Stimulated activated naive B cell treated with anti-CD40 and anti-IgM and Interleukin-4, amounts not matched to agents 10 μg/mL and 1 μg/mL and 100 μg/mL, for 72 hours (primary cell): ENCODE data around the gene NFIC.
"Not testable (repeated sequence)": the region's sequence is repeated elsewhere in the genome, so short reads cannot be mapped to it uniquely, and the experiment has no call there.

Experiments used
- ATAC-seq, 2 donors: fragments of 150-1000 bp; cut with Tn5 transposase; replicated peaks; 2 replicates each; pipeline ENCODE4 v1.10.0; 2021; ENCODE audit warnings: moderate library complexity in 1 of 2
- DNase-seq: peaks from one replicate; pipeline ENCODE4 v3.0.0; 2021
- H3K27ac Mint-ChIP-seq: one replicate; pipeline ENCODE4 v1.8.0; 2022; ENCODE audit warnings: mild to moderate bottlenecking, mixed read lengths
- H3K27me3 Mint-ChIP-seq, 2 donors: one replicate each; pipeline ENCODE4 v1.8.0; 2022; ENCODE audit warnings: mixed read lengths in 2 of 2
- H3K36me3 Mint-ChIP-seq, 2 donors: one replicate each; pipeline ENCODE4 v1.8.0; 2022; ENCODE audit warnings: mixed read lengths in 2 of 2, mild to moderate bottlenecking in 1 of 2
- H3K4me1 Mint-ChIP-seq, 2 donors: one replicate each; pipeline ENCODE4 v1.8.0; 2022; ENCODE audit warnings: mixed read lengths in 2 of 2, mild to moderate bottlenecking in 1 of 2
- H3K4me3 Mint-ChIP-seq, 2 donors: one replicate each; pipeline ENCODE4 v1.8.0; 2022; ENCODE audit warnings: mild to moderate bottlenecking in 2 of 2, mixed read lengths in 2 of 2, moderate library complexity in 1 of 2
- H3K9me3 Mint-ChIP-seq, 2 donors: one replicate each; pipeline ENCODE4 v1.8.0; 2022; ENCODE audit warnings: mixed read lengths in 2 of 2, mild to moderate bottlenecking in 1 of 2

Gene NFIC

DNA sequence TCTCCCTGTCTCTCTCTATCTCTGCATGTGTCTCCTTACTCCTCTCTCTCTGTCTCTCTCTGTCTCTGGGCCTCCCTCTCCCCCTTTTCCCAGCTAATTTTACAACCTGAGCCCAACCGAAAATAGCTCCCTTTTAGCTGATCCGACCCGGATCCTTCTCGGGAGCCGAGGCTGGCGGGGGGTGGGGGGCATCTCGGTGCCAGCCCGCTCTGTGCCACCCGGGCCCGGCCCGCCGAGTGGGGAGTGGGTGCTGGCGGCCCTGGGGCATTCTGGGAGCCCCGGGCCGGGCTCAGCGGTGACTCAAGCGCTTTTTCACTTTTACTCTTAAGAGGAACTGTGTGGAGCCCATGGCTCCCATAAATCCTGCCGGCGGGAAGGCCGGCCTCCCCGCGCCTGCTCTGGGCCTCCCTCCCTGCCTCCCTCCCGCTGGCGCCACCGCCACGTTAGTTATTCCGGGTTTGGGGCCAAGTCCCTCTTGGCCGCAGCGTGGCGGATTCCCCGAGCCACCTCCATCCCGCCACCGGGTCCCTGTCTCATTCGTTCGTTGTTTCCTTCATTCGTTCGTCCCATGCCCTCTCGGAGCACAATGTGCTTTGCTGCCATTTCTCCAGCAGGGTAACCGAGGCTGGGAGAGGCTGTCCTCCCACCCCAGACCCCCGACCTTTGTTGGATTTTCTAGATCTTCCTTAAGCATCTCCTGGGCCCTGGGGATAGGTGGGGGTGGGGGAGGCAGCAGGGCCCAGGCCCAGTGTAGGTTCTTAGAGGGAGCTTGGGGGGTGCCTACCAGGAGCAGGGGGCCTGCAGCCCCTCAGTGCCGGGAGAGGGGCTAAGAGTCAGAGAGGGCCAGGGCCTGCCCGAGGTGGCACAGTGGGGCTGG, 3.2 kb downstream of the NFIC start:
- peaks cover 53 to 68% of the 10 kb centered on the region in 2 donors for H3K4me1 Mint-ChIP-seq
- peak; percentile 35 for DNase-seq

DNA sequence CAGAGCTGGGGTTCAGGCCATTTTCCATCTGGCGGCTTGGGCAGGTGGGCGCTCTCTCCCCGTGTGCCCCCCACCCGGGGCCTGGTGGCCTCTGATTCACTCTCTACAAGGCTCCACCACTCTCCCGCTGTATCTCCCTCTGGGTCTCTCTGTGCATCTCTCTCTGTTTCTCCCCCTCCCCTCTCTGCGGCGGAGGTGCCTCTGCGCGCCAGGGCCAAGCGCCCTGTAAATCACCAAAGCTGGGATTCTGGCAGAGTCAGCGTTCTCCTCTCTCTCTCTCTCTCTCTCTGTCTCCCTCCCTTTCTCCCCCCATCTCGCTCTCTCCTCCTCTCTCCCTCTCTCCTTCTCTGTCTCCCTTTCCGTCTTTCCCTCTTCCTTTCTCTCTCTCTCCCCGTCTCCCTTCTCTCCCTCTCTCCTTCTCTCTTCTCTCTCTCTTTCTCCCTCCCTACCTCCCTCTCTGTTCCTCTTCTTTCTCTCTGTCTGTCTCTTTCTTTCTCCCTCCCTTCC, 3.9 kb downstream of the NFIC start:
- H3K27ac Mint-ChIP-seq, result peak overlapping the region; percentile 38
- peaks cover 50 to 68% of the 10 kb centered on the region in 2 donors for H3K4me1 Mint-ChIP-seq
- H3K4me3 Mint-ChIP-seq, result peak overlapping the region; percentile 42 to 74
- DNase-seq (no peak), ATAC-seq (no peak)
- H3K27me3 Mint-ChIP-seq, result peaks cover 9 to 11% of the 10 kb centered on the region in 2 donors
- H3K36me3 Mint-ChIP-seq, result peaks cover 2 to 17% of the 10 kb centered on the region in 2 donors
- H3K9me3 Mint-ChIP-seq, result no peaks in the 10 kb centered on the region

More for the DNA sequence above, 3.2 kb downstream of the NFIC start:
- ATAC-seq, result peak; percentile 63 to 79
- Mint-ChIP-seq H3K4me3 (peak overlapping the region; percentile 75 to 87), H3K9me3 (no peaks in the 10 kb centered on the region), H3K27me3 (peaks cover 12 to 14% of the 10 kb centered on the region in 2 donors), H3K27ac (peak overlapping the region; percentile 75), H3K36me3 (peaks cover 2 to 16% of the 10 kb centered on the region in 2 donors)

GRCh38 chr19:3370728-3371591, 4.6 kb downstream of the NFIC start:
- Mint-ChIP-seq H3K4me3 (peak overlapping the region; percentile 42 to 74), H3K36me3 (peaks cover 2 to 17% of the 10 kb centered on the region in 2 donors), H3K4me1 (peaks cover 45 to 61% of the 10 kb centered on the region in 2 donors), H3K27me3 (peaks cover 4 to 6% of the 10 kb centered on the region in 2 donors), H3K9me3 (no peaks in the 10 kb centered on the region), H3K27ac (peak overlapping the region; percentile 56)
- DNase-seq, result no peak
- peak; percentile 49 to 58 for ATAC-seq

GRCh38 chr19:3372413-3372812, 6.0 kb downstream of the NFIC start:
- peaks cover 4 to 6% of the 10 kb centered on the region in 2 donors for H3K27me3 Mint-ChIP-seq
- no peaks in the 10 kb centered on the region for H3K9me3 Mint-ChIP-seq
- peaks cover 2 to 17% of the 10 kb centered on the region in 2 donors for H3K36me3 Mint-ChIP-seq
- no peak for ATAC-seq
- DNase-seq, result no peak
- peaks cover 44 to 61% of the 10 kb centered on the region in 2 donors for H3K4me1 Mint-ChIP-seq
- no peak overlapping the region for H3K4me3 Mint-ChIP-seq
- no peak overlapping the region for H3K27ac Mint-ChIP-seq

- no peak overlapping the region for H3K4me3 Mint-ChIP-seq
- no peak overlapping the region for H3K27ac Mint-ChIP-seq
- no peaks in the 10 kb centered on the region for H3K9me3 Mint-ChIP-seq
- ATAC-seq (no peak), DNase-seq (no peak)
- H3K36me3 Mint-ChIP-seq, result peaks cover 2 to 14% of the 10 kb centered on the region in 2 donors
- H3K27me3 Mint-ChIP-seq, result peaks cover 2 to 3% of the 10 kb centered on the region in 2 donors
- peaks cover 32 to 45% of the 10 kb centered on the region in 2 donors for H3K4me1 Mint-ChIP-seq
These were observed 7.6 kb downstream of the NFIC start for GRCh38 chr19:3373971-3374368.

DNA sequence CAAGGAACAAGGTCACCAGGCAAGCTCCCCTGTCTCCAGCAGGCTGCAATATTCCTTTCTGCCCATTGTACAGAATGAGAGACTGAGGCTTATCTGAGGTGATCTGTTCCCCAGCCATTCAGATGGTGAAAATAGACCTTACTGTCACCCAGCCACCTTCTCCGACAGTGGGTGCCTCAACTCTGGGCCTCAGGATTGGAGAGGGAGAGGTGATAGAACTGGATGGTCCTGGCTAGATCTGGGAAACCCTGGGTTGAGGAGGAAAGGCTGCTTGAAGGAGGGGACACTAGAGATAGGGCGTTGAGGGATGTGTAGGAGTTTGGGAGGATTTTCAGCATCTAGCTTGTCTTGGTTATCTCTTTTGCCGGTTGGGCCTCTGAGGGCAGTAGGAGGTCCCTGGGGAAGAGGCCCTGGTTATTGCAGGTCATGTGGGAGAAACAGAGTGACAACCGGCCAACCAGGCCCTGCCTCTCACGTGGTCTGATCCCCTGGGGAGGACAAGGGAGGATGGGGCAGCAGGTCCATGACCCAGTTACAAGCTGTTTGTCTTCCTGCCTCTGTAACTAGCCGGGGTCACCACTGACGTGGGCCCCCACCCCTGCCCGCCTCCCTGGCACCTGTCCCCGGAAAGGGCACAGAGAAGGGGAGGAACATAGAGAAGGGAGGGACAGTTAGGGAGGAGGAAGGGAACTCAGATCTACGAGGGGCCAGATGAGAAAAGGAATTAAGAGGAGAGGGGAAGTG, 8.2 kb downstream of the NFIC start:
- Mint-ChIP-seq H3K9me3 (no peaks in the 10 kb centered on the region), H3K27me3 (no peaks in the 10 kb centered on the region), H3K27ac (no peak overlapping the region), H3K4me3 (no peak overlapping the region), H3K4me1 (peaks cover 29 to 41% of the 10 kb centered on the region in 2 donors), H3K36me3 (peaks cover 2 to 12% of the 10 kb centered on the region in 2 donors)
- DNase-seq (no peak), ATAC-seq (no peak)

- Mint-ChIP-seq H3K4me3 (no peak overlapping the region), H3K27ac (no peak overlapping the region), H3K27me3 (no peaks in the 10 kb centered on the region), H3K4me1 (peaks cover 22 to 32% of the 10 kb centered on the region in 2 donors), H3K36me3 (peaks cover 2 to 12% of the 10 kb centered on the region in 2 donors), H3K9me3 (no peaks in the 10 kb centered on the region)
- ATAC-seq (no peak), DNase-seq (no peak)
These were observed 9.1 kb downstream of the NFIC start for GRCh38 chr19:3375221-3376090.

DNA sequence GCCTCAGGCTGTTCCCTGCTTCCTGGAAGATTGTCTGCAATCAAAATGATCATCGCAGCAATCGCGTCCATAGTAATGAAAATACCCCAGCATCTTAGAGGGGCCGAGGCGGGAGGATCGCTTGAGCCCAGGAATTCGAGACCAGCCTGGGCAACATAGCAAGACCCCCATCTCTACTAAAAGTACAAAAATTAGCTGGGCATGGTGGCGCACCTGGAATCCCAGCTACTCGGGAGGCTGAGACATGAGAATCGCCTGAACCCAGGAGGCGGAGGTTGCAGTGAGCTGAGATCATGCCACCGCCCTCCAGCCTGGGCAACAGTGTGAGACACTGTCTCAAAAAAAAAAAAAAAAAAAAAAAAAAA, 9.7 kb downstream of the NFIC start:
- H3K4me1 Mint-ChIP-seq, result peaks cover 16 to 25% of the 10 kb centered on the region in 2 donors
- not testable (repeated sequence) for DNase-seq, H3K27me3 Mint-ChIP-seq, H3K27ac Mint-ChIP-seq, H3K4me3 Mint-ChIP-seq, H3K9me3 Mint-ChIP-seq, ATAC-seq
- peaks cover 2 to 12% of the 10 kb centered on the region in 2 donors for H3K36me3 Mint-ChIP-seq

DNA sequence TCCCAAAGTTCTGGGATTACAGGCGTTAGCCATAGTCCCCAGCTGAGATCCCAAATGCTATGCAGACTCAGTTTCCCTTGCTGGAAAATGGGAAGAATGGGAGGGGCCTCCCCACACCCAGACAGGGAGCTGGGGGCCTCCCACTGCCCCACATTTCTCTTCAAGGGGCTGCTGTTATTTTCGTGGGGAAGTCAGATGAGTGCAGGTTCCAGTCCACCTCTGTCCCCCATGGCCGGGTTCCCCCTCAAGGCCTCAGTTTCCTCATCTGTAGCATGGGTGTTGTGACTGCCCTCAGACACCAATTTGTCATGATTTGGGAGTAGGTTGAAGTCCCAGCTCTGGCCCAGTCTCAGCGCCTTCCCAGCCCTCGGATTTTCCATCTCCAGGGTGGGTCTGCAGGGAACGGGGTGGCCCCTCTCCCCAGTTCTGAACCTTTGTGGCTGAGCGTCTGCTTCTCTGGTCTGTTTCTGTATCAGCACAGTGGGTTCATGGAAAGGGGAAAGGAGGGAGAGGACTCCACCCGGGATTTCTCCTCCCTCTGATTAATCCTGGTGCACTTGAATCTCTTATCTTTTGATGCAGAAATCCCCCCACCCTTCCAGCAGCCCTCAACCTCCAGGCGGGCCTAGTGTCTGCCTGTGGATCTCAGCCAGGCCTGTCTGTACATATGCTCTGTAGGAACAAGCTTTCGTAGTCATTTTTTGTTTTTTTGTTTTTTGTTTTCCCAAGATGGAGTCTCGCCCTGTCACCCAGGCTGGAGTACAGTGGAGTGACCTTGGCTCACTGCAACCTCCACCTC, 12.2 kb downstream of the NFIC start:
- no peaks in the 10 kb centered on the region for H3K9me3 Mint-ChIP-seq

DNA sequence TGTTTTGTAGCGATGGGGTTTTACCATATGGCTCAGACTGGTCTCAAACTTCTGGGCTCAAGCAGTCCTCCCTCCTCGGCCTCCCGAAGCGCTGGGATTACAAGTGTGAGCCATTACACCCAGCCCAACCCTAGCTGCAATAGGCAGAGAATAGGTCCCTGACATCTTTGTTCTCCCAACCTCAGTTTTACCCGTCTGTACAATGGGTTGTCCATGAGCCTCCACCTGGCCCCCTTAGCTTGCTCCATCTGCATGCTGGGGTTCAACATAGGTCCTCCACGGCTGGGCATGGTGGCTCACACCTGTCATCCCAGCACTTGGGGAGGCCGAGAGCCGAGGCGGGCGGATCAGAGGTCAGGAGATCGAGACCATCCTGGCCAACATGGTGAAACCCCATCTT, 14.4 kb downstream of the NFIC start:
- H3K4me1 Mint-ChIP-seq, result peaks cover 8 to 13% of the 10 kb centered on the region in 2 donors

More for the DNA sequence above, 12.2 kb downstream of the NFIC start:
- no peak overlapping the region for H3K4me3 Mint-ChIP-seq
- H3K4me1 Mint-ChIP-seq, result peaks cover 13 to 24% of the 10 kb centered on the region in 2 donors
- H3K27me3 Mint-ChIP-seq, result no peaks in the 10 kb centered on the region
- H3K36me3 Mint-ChIP-seq, result peaks cover 22 to 30% of the 10 kb centered on the region in 2 donors
- ATAC-seq (no peak), DNase-seq (no peak)
- H3K27ac Mint-ChIP-seq, result no peak overlapping the region

GRCh38 chr19:3381701-3382372, 15.5 kb downstream of the NFIC start:
- Mint-ChIP-seq H3K27me3 (no peaks in the 10 kb centered on the region), H3K4me1 (peaks cover 8 to 13% of the 10 kb centered on the region in 2 donors), H3K9me3 (no peaks in the 10 kb centered on the region), H3K27ac (no peak overlapping the region), H3K36me3 (peaks cover 25 to 34% of the 10 kb centered on the region in 2 donors), H3K4me3 (no peak overlapping the region)
- DNase-seq (no peak), ATAC-seq (no peak)

More for the DNA sequence above, 14.4 kb downstream of the NFIC start:
- H3K27me3 Mint-ChIP-seq, result no peaks in the 10 kb centered on the region
- DNase-seq (no peak), ATAC-seq (no peak)
- no peaks in the 10 kb centered on the region for H3K9me3 Mint-ChIP-seq
- no peak overlapping the region for H3K27ac Mint-ChIP-seq
- peaks cover 25 to 34% of the 10 kb centered on the region in 2 donors for H3K36me3 Mint-ChIP-seq
- no peak overlapping the region for H3K4me3 Mint-ChIP-seq
